D721Med (cell line): Measurements from ENCODE around the gene MEPCE.
"Not testable (repeated sequence)": the region's sequence is repeated elsewhere in the genome, so short reads cannot be mapped to it uniquely, and the experiment has no call there.

Source experiments
- DNase-seq: peaks from one replicate; pipeline ENCODE4 v3.0.0; 2011; ENCODE audit warnings: low spot score; ENCODE audit not compliant: insufficient read length
- FAIRE-seq: peaks from 2 replicates; lab custom pipeline; 2011; peaks lifted over from hg19 to GRCh38; lab: Jason Lieb, UNC
- CTCF ChIP-seq: IDR thresholded peaks from 2 replicates; pipeline ENCODE4 v1.5.1; 2012; ENCODE audit warnings: mild to moderate bottlenecking, control low read depth; ENCODE audit not compliant: insufficient read depth; ENCODE audit errors: missing control alignments

MEPCE gene

GRCh38 chr7:100444311-100445278 is 15.0 kb downstream of the MEPCE start:
- no peak for TF ChIP-seq CTCF
- no peak for FAIRE-seq

GRCh38 chr7:100446040-100446439 is 16.4 kb downstream of the MEPCE start:
- no peak for TF ChIP-seq CTCF
- DNase-seq (no peak), FAIRE-seq (no peak)

More at GRCh38 chr7:100444311-100445278, 15.0 kb downstream of the MEPCE start:
- DNase-seq = no peak

GRCh38 chr7:100447363-100447762 is 17.7 kb downstream of the MEPCE start:
- not testable (repeated sequence) for DNase-seq, FAIRE-seq

GRCh38 chr7:100449190-100449795 is 19.7 kb downstream of the MEPCE start:
- FAIRE-seq = no peak
- no peak for DNase-seq
- TF ChIP-seq CTCF = no peak

- DNase-seq (no peak), FAIRE-seq (no peak)
- no peak for TF ChIP-seq CTCF
Measured at GRCh38 chr7:100452513-100452912, 22.9 kb downstream of the MEPCE start.

- FAIRE-seq, DNase-seq: not testable (repeated sequence)
Measured at GRCh38 chr7:100453854-100454253, 24.2 kb downstream of the MEPCE start.

- DNase-seq (no peak), FAIRE-seq (no peak)
- TF ChIP-seq CTCF = no peak
Measured at GRCh38 chr7:100455206-100455605, 25.6 kb downstream of the MEPCE start.

- TF ChIP-seq CTCF = no peak
- DNase-seq (no peak), FAIRE-seq (no peak)
Measured at GRCh38 chr7:100456562-100456961, 26.9 kb downstream of the MEPCE start.
